ENCODE results near the gene GDAP1L1. TPM values are rescaled to one million over a fixed set of nuclear protein-coding genes. Genes with fewer than 3 reads are reported as not detected.

Gene GDAP1L1
- total and polyA plus RNA-seq, 8 donors: 0.18 to 0.53 (median 0.38) TPM; not detected in 2

DNA sequence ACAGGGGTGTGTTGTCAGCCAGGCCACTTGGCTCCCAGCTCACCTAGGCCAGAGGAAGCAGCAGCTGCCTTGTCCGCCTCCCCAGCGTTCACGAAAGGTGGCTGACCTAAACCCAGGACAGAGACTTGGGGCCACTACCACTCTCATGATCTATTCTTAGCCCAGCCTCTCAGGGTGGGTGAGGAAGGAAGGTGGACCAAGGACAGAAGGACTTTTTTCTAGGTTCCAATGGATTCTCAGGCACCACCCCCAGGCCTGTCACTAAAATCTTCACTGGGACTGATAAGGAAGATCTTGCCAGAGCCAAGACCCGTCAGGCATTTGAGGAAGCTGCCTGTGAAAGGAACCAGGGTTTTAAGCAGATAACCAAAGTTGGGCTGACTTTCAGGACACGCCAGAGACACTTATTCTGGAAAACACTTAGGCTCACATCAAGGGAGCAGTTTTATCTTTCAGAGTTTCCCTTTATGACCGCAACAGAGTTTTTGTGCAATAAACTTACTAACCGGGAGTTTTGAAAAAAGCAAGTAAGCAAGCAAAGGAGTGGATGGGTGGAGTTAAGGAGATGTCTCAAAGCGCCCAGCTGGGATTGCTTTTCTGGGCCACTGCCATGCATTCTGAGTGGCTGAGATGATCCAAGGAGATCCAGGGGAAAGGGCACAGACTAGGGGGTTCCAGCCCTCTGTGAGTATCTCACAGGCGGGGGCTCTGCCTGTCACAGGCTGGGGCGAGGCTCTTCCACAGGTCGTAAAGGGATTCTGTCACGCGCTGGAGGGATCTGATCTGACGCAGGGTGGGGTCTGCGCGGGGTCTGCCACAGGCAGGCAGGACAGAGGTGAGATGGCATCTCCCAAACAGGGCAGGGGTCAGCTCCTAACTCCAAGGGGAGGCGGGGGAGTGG is 62.9 kb downstream of the GDAP1L1 start:
- H3K36me3 ChIP-seq: no peaks in the 10 kb centered on the region
- H3K9me3 ChIP-seq: no peaks in the 10 kb centered on the region
- peaks cover 7 to 20% of the 10 kb centered on the region in 2 donors for H3K4me1 ChIP-seq
- TF ChIP-seq, protein P1, sequence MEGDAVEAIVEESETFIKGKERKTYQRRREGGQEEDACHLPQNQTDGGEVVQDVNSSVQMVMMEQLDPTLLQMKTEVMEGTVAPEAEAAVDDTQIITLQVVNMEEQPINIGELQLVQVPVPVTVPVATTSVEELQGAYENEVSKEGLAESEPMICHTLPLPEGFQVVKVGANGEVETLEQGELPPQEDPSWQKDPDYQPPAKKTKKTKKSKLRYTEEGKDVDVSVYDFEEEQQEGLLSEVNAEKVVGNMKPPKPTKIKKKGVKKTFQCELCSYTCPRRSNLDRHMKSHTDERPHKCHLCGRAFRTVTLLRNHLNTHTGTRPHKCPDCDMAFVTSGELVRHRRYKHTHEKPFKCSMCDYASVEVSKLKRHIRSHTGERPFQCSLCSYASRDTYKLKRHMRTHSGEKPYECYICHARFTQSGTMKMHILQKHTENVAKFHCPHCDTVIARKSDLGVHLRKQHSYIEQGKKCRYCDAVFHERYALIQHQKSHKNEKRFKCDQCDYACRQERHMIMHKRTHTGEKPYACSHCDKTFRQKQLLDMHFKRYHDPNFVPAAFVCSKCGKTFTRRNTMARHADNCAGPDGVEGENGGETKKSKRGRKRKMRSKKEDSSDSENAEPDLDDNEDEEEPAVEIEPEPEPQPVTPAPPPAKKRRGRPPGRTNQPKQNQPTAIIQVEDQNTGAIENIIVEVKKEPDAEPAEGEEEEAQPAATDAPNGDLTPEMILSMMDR (IDR thresholded peaks at IDR 0.05): no peak
- no peaks in the 10 kb centered on the region for H3K27me3 ChIP-seq
- H3K4me3 ChIP-seq: peak overlapping the region; percentile 83 to 90
- intact Hi-C loops (cut with DNase I): loop anchor here in 1 of 2 donors (5.0 kb wide), 1 partner anchor 93 kb away; no protein-coding TSS in a partner anchor
- H3K27ac ChIP-seq: peak overlapping the region; percentile 1 to 70
- ATAC-seq (peak; percentile 45), DNase-seq (peak in 3 of 4 donors; percentile 33 to 57 (median 35))

DNA sequence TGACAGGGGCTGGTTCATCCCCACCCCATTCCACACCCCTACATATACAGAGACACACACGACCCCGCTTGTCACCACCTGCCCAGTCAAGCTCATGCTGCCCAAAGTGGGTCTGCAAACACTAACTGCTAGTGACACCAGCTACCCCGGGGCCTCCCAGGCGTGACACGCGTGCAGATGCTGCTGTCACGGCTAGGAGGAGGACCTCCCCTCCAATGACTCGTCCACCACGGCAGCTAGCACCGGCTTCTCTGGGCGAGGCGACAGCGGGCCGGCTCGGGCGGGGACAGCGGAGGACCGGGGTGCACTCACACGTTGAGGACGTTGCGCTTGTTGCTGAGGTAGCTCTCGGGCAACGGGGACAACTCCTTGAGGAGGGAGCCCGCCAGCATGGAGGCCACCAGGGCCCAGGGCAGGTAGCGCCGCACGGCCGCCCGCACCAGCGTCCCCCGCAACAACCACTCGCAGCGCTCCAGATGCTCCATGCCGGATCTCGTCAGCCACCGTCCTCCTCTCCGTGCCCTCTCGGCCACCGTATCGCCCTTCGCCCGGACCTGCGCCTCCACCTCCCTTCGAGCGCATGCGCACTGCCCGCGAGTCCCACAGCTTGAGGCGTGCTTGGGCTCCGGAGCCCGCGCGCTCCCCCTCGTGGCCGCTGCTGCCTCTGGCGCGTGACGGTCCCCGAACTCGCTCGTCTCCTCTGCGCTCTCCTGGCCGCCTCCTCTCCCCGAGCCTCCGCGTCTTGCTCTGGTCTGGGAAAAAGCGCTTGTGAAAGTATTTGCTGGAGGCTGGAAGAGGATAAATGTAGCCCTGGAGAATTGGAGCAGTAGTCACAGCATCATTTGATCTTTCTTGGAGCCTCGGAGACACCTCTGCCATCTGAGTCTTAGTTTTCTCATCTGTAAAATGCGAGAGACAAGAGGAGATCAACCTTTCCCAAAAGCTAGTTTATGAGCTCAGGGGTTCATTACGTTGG is 63.8 kb downstream of the GDAP1L1 start, which contains the start of gene FITM2:
Gene FITM2, minus strand, starts transcription at position 539 of the 976 bp plus-strand sequence. Its CDS starts 54 bp downstream, at position 485.
- Histone ChIP-seq H3K9me3 (no peaks in the 10 kb centered on the region), H3K4me1 (peaks cover 7 to 20% of the 10 kb centered on the region in 2 donors), H3K27ac (peak within 1 kb of the TSS; percentile 26 to 70), H3K4me3 (peak within 1 kb of the TSS; percentile 83 to 90), H3K36me3 (no peaks in the 10 kb centered on the region), H3K27me3 (peaks cover 0 to 6% of the 10 kb centered on the region in 2 donors)
- TF ChIP-seq, protein P1 (IDR thresholded peaks at IDR 0.05): peak; percentile 86 to 93
- DNase-seq (peak; percentile 97 to 100 (median 98)), ATAC-seq (peak; percentile 98)
- intact Hi-C loops (cut with DNase I): loop anchor here in 1 of 2 donors (5.0 kb wide), 1 partner anchor 94 kb away; no protein-coding TSS in a partner anchor

DNA sequence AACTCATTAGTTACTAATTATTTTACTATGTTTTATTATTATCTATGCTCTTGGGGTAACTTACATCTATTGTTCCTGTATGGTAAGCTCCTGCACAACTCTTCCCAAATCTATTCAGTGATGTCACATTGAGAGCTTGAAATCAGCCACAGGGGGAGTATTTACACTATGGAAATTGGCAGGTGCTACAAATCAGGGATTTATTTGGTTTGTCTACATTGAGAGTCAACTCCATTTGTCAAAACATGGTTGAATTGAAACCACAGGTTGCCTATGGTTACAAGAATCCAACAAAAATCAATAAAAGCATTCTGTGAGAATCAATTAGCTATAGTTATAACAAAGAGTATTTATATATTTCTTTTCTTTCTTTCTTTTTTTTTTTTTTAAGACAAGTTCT is 67.8 kb downstream of the GDAP1L1 start:
- Histone ChIP-seq H3K4me1 (peaks cover 4 to 12% of the 10 kb centered on the region in 2 donors), H3K36me3 (no peaks in the 10 kb centered on the region), H3K27me3 (peaks cover 0 to 22% of the 10 kb centered on the region in 2 donors), H3K4me3 (no peak overlapping the region), H3K27ac (no peak overlapping the region), H3K9me3 (no peaks in the 10 kb centered on the region)
- no peak for ATAC-seq
- intact Hi-C loops (cut with DNase I): loop anchor here in 1 of 2 donors (5.0 kb wide), 1 partner anchor 98 kb away; no protein-coding TSS in a partner anchor
- TF ChIP-seq, protein P1 (IDR thresholded peaks at IDR 0.05): no peak
- no peak for DNase-seq

DNA sequence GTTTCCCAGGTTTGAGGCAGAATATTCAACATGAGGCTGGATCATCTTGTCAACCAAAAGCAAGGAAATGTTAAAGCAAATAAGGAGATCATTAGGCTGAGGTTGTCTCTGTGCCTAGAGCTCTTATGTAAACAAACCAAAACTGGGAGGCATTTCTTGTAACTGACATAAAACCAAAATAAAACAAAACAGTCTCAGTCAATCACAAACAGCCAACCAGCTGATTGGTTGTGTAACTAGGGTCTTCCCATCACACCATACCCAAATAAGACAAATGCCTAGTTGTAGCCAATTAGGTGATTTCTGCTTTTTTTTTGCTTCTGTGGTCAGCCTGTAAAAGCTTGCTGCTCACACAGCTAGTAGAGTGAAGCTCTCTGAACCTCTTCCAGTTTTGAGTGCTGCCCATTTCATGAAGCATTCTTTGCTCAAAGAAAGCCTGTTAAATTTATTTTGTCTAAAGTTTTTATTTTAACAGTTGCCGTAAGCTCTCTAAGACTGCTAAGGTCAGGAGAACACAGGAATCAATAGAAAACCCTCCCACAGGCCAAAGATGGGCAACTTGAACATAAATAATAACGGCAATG is 72.8 kb downstream of the GDAP1L1 start:
- H3K27ac ChIP-seq: no peak overlapping the region
- ATAC-seq (no peak), DNase-seq (no peak)
- no peak overlapping the region for H3K4me3 ChIP-seq
- TF ChIP-seq, protein P1 (IDR thresholded peaks at IDR 0.05): no peak
- H3K9me3 ChIP-seq: no peaks in the 10 kb centered on the region
- no peaks in the 10 kb centered on the region for H3K36me3 ChIP-seq
- no peaks in the 10 kb centered on the region for H3K4me1 ChIP-seq
- H3K27me3 ChIP-seq: peaks cover 0 to 42% of the 10 kb centered on the region in 2 donors
- intact Hi-C loops (cut with DNase I): no loop called here

Data from left lung (tissue), 10 donors.